Spinal cord (tissue), 10 donors: ENCODE results near the gene FBLN5. TPM values are rescaled to one million over a fixed set of nuclear protein-coding genes. Genes with fewer than 3 reads are reported as not detected.

ENCODE experiments used
- DNase-seq, 6 donors: peaks; one replicate each; pipeline versions ENCODE4 v3.0.0 to v3.0.0-alpha.2; 2013 to 2015; ENCODE audit warnings: low spot score in 6 of 6, low read depth in 4 of 6
- H3K27ac ChIP-seq: one replicate; pipeline ENCODE4 v1.5.1; 2013; ENCODE audit warnings: low read depth, low read length, control low read depth
- H3K27me3 ChIP-seq: one replicate; pipeline ENCODE4 v1.6.1; 2013; ENCODE audit warnings: low read length; ENCODE audit not compliant: control insufficient read depth, insufficient read depth
- H3K36me3 ChIP-seq: one replicate; pipeline ENCODE4 v1.6.1; 2013; ENCODE audit warnings: low read length; ENCODE audit not compliant: control insufficient read depth, insufficient read depth
- H3K4me1 ChIP-seq: one replicate; pipeline ENCODE4 v1.6.1; 2013; ENCODE audit warnings: low read length; ENCODE audit not compliant: control insufficient read depth, insufficient read depth
- H3K4me3 ChIP-seq: one replicate; pipeline ENCODE4 v1.5.1; 2013; ENCODE audit warnings: low read depth, low read length, control low read depth
- H3K9me3 ChIP-seq: one replicate; pipeline ENCODE4 v1.6.1; 2013; ENCODE audit warnings: low read length; ENCODE audit not compliant: control insufficient read depth, insufficient read depth
- WGBS: methylation state at CpG from one replicate; pipeline ENCODE4 v1.1.5; 2013; ENCODE audit warnings: missing lambda C conversion rate; ENCODE audit not compliant: insufficient coverage; 5-methylcytosine and 5-hydroxymethylcytosine counted together
- polyA plus RNA-seq, 2 donors: library from polyadenylated mRNA; unstranded; fragments of 120-200 nt; gene quantifications; one replicate each; pipeline ENCODE4 v1.2.1, GENCODE V29; 2013; ENCODE audit not compliant: insufficient read length in 2 of 2
- total RNA-seq, 2 donors: library from RNA; depleted of rRNA in 1 of 2; stranded (reverse); fragments of 120-200 nt in 1 of 2; fragments of >200 nt in 1 of 2; gene quantifications; one replicate each; pipeline versions ENCODE4 v1.2.3 to v1.2.4, GENCODE V29; 2013 to 2014
- donor health status: healthy.

FBLN5 gene
- total and polyA plus RNA-seq, 4 donors, result 33.0 to 44.6 (median 38.6) TPM

DNA sequence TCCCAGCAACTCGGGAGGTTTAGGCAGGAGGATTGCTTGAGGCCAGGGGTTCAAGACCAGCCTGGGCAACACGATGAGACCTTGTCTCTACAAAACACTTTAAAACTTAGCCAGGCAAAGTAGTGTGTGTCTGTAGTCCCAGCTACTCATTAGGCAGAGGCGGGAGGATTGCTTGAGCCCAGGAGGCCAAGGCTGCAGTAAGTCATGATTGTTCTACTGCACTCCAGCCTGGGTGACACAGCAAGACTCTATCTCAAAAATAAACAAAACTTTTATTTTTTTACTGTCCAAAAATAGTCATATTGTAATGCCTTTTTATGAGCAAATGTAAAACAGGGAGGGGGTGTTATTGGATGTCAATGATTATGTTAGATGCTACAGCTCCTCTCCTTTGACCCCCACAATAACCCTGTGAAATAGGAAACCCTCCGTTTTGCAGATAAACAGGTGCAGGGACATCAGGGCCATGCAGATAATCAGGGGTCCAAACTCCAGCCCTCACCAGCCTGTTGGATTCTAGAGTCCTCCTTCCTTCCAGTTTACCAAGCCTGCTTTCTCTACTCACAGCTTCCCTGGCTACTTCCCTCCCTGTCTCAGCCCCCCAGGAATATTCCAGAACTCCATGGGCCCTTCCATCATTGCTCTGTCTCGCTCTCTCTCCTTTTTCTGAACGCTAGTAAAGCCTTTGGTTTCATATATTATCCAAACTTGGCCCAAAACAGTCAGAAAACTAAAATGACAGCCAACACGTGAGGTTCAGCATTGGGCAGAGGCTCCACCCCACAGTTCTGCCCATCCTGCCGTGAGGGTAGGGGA is 5.9 kb upstream of the FBLN5 start:
- Histone ChIP-seq H3K27me3 (no peaks in the 10 kb centered on the region), H3K36me3 (no peaks in the 10 kb centered on the region), H3K9me3 (no peaks in the 10 kb centered on the region), H3K4me1 (no peaks in the 10 kb centered on the region), H3K4me3 (no peak overlapping the region), H3K27ac (no peak overlapping the region)
- 72% methylated on average over 5 of the region's 8 CpGs for WGBS
- DNase-seq, result no peak

- 20% methylated on average over 28 of the region's 38 CpGs for WGBS
- H3K27ac ChIP-seq, result peak overlapping the region; percentile 75
- peak overlapping the region; percentile 55 for H3K4me3 ChIP-seq
- DNase-seq, result peak in 3 of 6 donors; percentile 7 to 65 (median 31)
- H3K27me3 ChIP-seq, result peaks cover 11% of the 10 kb centered on the region
- no peaks in the 10 kb centered on the region for H3K36me3 ChIP-seq
- H3K4me1 ChIP-seq, result peaks cover 5% of the 10 kb centered on the region
- no peaks in the 10 kb centered on the region for H3K9me3 ChIP-seq
Observed at GRCh38 chr14:91946622-91947474, 646 bp downstream of the FBLN5 start.

GRCh38 chr14:91945751-91946621 is 1.5 kb downstream of the FBLN5 start:
- Histone ChIP-seq H3K9me3 (no peaks in the 10 kb centered on the region), H3K4me1 (peaks cover 5% of the 10 kb centered on the region), H3K4me3 (peak overlapping the region; percentile 55), H3K27me3 (peaks cover 11% of the 10 kb centered on the region), H3K27ac (peak overlapping the region; percentile 11), H3K36me3 (no peaks in the 10 kb centered on the region)
- whole genome bisulfite sequencing, result 83% methylated on average over 4 of the region's 10 CpGs
- DNase-seq, result no peak

- no peak for DNase-seq
- H3K4me1 ChIP-seq, result peaks cover 5% of the 10 kb centered on the region
- no peak overlapping the region for H3K27ac ChIP-seq
- no peak overlapping the region for H3K4me3 ChIP-seq
- WGBS, result 100% methylated on average over 2 of the region's 9 CpGs
- peaks cover 9% of the 10 kb centered on the region for H3K27me3 ChIP-seq
- no peaks in the 10 kb centered on the region for H3K9me3 ChIP-seq
- no peaks in the 10 kb centered on the region for H3K36me3 ChIP-seq
Observed at GRCh38 chr14:91942946-91943345, 4.5 kb downstream of the FBLN5 start.

DNA sequence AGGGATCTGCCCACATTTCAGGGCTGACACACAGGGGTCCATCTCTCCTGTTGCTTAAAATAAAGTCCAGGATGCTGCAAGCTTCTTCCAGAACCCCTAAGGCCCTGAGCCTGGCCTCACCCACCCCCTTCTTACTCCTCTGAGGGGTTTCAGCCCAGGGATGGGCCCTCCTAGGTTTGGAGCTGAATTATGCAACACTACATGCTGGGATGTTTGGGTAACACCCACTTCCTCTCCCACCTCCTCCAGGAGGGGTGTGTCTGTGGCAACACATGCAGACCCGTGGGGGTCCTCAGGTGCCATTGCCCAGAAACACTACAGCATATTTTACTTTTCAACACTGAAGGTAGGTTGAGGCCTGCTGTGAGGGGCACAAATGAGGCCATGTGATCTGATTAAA is 5.4 kb downstream of the FBLN5 start:
- H3K27me3 ChIP-seq, result peaks cover 8% of the 10 kb centered on the region
- H3K27ac ChIP-seq, result no peak overlapping the region
- no peak for DNase-seq
- H3K9me3 ChIP-seq, result no peaks in the 10 kb centered on the region
- H3K4me1 ChIP-seq, result peaks cover 2% of the 10 kb centered on the region
- no CpG with 5 or more reads among the region's 1 CpG for WGBS
- H3K36me3 ChIP-seq, result no peaks in the 10 kb centered on the region
- H3K4me3 ChIP-seq, result no peak overlapping the region

- WGBS, result no CpG with 5 or more reads among the region's 3 CpGs
- DNase-seq, result no peak
Observed at GRCh38 chr14:91940209-91940608, 7.3 kb downstream of the FBLN5 start.

GRCh38 chr14:91935586-91935985 is 11.9 kb downstream of the FBLN5 start:
- no peaks in the 10 kb centered on the region for H3K27me3 ChIP-seq
- DNase-seq, result no peak
- 79% methylated on average over 3 of the region's 6 CpGs for WGBS
- H3K36me3 ChIP-seq, result no peaks in the 10 kb centered on the region
- H3K4me3 ChIP-seq, result no peak overlapping the region
- H3K4me1 ChIP-seq, result no peaks in the 10 kb centered on the region
- H3K27ac ChIP-seq, result no peak overlapping the region
- H3K9me3 ChIP-seq, result no peaks in the 10 kb centered on the region

More at GRCh38 chr14:91940209-91940608, 7.3 kb downstream of the FBLN5 start:
- Histone ChIP-seq H3K27ac (no peak overlapping the region), H3K4me1 (no peaks in the 10 kb centered on the region), H3K9me3 (no peaks in the 10 kb centered on the region), H3K27me3 (no peaks in the 10 kb centered on the region), H3K4me3 (no peak overlapping the region), H3K36me3 (no peaks in the 10 kb centered on the region)

DNA sequence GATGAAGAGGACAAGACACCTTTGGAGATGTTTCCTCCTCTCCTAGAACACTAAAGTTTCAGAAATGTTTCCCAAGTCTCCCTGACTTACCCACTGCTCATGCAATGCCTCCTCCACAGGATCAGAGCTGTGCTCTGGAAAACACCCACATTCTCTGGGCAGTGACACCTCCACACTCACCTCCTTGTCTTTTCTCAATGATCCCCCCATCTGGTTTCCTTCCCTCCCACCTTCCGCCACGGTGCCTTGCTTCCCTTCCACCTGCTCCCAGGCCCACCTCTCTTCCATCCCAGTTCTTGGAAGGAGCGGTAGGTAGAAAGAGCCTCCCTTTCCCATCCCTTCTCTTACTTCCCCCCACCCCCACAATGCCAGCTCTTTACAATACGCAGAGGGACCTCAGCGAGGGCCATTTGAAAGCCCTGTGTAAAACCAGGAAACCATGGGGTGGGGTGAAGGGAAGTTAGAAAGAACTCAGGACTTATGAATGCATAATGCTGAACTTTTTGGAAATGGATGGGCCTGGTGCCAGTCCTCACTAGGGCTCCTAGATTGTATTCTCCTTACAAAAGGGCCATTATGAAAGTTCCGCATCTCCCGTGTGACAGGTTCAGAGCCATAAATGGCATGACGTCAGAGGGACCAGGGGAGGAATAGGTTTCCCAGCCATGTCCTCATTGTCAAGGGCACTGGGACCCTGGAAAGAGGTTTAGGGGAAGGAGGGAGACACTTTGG is 12.8 kb downstream of the FBLN5 start:
- Histone ChIP-seq H3K27me3 (no peaks in the 10 kb centered on the region), H3K4me1 (no peaks in the 10 kb centered on the region), H3K36me3 (no peaks in the 10 kb centered on the region), H3K4me3 (no peak overlapping the region), H3K9me3 (no peaks in the 10 kb centered on the region), H3K27ac (no peak overlapping the region)
- WGBS, result 80% methylated on average over 3 of the region's 8 CpGs
- peak in 1 of 6 donors; percentile 14 for DNase-seq
